Mammary epithelial cell (primary cell): ENCODE data around the gene LHPP.

ENCODE experiments used
- EZH2 ChIP-seq: IDR thresholded peaks from 2 replicates; pipeline ENCODE4 v1.6.1; 2012; ENCODE audit warnings: low read length, inconsistent platforms, borderline replicate concordance
- TF ChIP-seq, protein P1 (sequence below), 2 donors: IDR thresholded peaks in 1 of 2; conservative IDR thresholded peaks in 1 of 2; 2 replicates each; pipeline ENCODE4 v1.5.1; 2011 to 2012; ENCODE audit warnings: inconsistent platforms in 2 of 2, low read length in 2 of 2, mild to moderate bottlenecking in 2 of 2, control low read depth in 1 of 2, low read depth in 1 of 2; ENCODE audit not compliant: insufficient read depth in 1 of 2; ENCODE audit errors: extremely low read depth in 1 of 2

GRCh38 chr10:124512040-124512428, 50.4 kb downstream of the LHPP start:
- TF ChIP-seq, protein P1, sequence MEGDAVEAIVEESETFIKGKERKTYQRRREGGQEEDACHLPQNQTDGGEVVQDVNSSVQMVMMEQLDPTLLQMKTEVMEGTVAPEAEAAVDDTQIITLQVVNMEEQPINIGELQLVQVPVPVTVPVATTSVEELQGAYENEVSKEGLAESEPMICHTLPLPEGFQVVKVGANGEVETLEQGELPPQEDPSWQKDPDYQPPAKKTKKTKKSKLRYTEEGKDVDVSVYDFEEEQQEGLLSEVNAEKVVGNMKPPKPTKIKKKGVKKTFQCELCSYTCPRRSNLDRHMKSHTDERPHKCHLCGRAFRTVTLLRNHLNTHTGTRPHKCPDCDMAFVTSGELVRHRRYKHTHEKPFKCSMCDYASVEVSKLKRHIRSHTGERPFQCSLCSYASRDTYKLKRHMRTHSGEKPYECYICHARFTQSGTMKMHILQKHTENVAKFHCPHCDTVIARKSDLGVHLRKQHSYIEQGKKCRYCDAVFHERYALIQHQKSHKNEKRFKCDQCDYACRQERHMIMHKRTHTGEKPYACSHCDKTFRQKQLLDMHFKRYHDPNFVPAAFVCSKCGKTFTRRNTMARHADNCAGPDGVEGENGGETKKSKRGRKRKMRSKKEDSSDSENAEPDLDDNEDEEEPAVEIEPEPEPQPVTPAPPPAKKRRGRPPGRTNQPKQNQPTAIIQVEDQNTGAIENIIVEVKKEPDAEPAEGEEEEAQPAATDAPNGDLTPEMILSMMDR (conservative IDR thresholded peaks at IDR 0.05 in 1 of 2, IDR thresholded peaks at IDR 0.05 in 1 of 2; ENCODE audit: extremely low read depth in 1 of 2, insufficient read depth in 1 of 2, low read depth in 1 of 2, low read length in 2 of 2): no peak
- TF ChIP-seq EZH2: no peak
